Right cardiac atrium (tissue), 5 donors: ENCODE measurements around the gene TMEM247. TPM values are rescaled to one million over a fixed set of nuclear protein-coding genes. Genes with fewer than 3 reads are reported as not detected.

Source experiments
- ATAC-seq, 2 donors: fragments of 200-7000 bp; cut with Tn5 transposase; one replicate each; pipeline versions ENCODE4 v1.8.0 to v1.9.1; 2020; ENCODE audit warnings: moderate library complexity in 2 of 2, mild to moderate bottlenecking in 1 of 2
- DNase-seq, 3 donors: peaks; one replicate each; pipeline ENCODE4 v3.0.0-alpha.2; 2020
- H3K27ac ChIP-seq: one replicate; pipeline ENCODE4 v1.5.1; 2013; ENCODE audit warnings: mild to moderate bottlenecking, low read length, control low read depth, moderate library complexity
- H3K27me3 ChIP-seq: one replicate; pipeline ENCODE4 v1.6.1; 2013; ENCODE audit not compliant: control insufficient read depth, insufficient read depth
- H3K4me1 ChIP-seq: one replicate; pipeline ENCODE4 v1.6.1; 2013; ENCODE audit warnings: low read length; ENCODE audit not compliant: control insufficient read depth, insufficient read depth
- H3K4me3 ChIP-seq: one replicate; pipeline ENCODE4 v1.5.1; 2013; ENCODE audit warnings: low read length, control low read depth
- H3K9me3 ChIP-seq: one replicate; pipeline ENCODE4 v1.6.1; 2013; ENCODE audit warnings: low read length; ENCODE audit not compliant: control insufficient read depth
- WGBS: extraction: QIAGEN DNeasy Blood & Tissue Kit; methylation state at CpG from one replicate; pipeline ENCODE4 v1.1.7; 2013; 5-methylcytosine and 5-hydroxymethylcytosine counted together
- intact Hi-C, 4 donors: fragments of 100-400 bp; cut with DNase I; formaldehyde crosslinking; loops; one replicate each; pipeline versions ENCODE4 v1.11.0 to v1.14.0; 2022 to 2023
- polyA plus RNA-seq: library from polyadenylated mRNA; stranded (reverse); fragments of 200-250 nt; gene quantifications from one replicate; pipeline ENCODE4 v1.2.3, GENCODE V29; 2013
- total RNA-seq, 4 donors: library from RNA; stranded (reverse); fragmentation: NEBNext Ultra II Directional; extraction: Animal tissue kit (Norgen Biotek cat#: 25700); gene quantifications; one replicate each; pipeline ENCODE4 v1.2.1, GENCODE V29; 2021
- donor health status: healthy with polysubstance abuse.
- donor health status: DM: no; HTN: yes; CAD: no.
- donor health status: DM: no; HTN: no; CAD: no.
- donor health status: DM: no; HTN: yes; CAD: no; lungs with severe emphysema.
- donor health status: DM: yes; HTN: yes; CAD: no.

The TMEM247 gene
- total and polyA plus RNA-seq, 5 donors = not detected

- intact Hi-C loops = no loop called here
- H3K27ac ChIP-seq = peak overlapping the region; percentile 75
- H3K4me3 ChIP-seq = no peak overlapping the region
- H3K4me1 ChIP-seq = peaks cover 8% of the 10 kb centered on the region
- ATAC-seq = peak; percentile 71 to 82
- H3K27me3 ChIP-seq = no peaks in the 10 kb centered on the region
- no peaks in the 10 kb centered on the region for H3K9me3 ChIP-seq
- peak; percentile 64 to 88 (median 86) for DNase-seq
- WGBS = 9% methylated on average over 6 of the region's 6 CpGs
Measured at GRCh38 chr2:46490521-46491141, 11.3 kb downstream of the TMEM247 start.

DNA sequence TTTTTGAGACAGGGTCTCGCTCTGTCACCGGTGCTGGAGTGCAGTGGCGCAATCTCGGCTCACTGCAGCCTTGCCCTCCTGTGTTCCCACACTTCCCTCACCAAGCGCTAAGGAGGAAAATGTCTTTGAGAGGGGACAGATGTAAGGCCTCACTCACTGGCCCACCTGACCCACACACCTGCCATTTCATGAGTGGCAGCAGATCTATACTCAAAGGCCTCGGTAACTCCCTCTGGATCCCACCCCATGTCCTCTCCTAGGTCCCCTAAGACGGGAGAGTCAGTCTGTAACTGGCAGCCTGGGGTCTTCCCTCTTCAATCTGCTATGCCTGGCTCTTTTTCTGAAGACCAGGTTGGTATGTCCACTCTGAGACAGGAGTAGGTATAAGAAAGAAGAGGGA, 12.9 kb downstream of the TMEM247 start:
- no peak overlapping the region for H3K27ac ChIP-seq
- H3K9me3 ChIP-seq = no peaks in the 10 kb centered on the region
- H3K4me1 ChIP-seq = peaks cover 8% of the 10 kb centered on the region
- intact Hi-C loops = no loop called here
- no peak overlapping the region for H3K4me3 ChIP-seq
- WGBS = 95% methylated on average over 7 of the region's 7 CpGs
- no peak for DNase-seq
- H3K27me3 ChIP-seq = no peaks in the 10 kb centered on the region
- ATAC-seq = no peak

DNA sequence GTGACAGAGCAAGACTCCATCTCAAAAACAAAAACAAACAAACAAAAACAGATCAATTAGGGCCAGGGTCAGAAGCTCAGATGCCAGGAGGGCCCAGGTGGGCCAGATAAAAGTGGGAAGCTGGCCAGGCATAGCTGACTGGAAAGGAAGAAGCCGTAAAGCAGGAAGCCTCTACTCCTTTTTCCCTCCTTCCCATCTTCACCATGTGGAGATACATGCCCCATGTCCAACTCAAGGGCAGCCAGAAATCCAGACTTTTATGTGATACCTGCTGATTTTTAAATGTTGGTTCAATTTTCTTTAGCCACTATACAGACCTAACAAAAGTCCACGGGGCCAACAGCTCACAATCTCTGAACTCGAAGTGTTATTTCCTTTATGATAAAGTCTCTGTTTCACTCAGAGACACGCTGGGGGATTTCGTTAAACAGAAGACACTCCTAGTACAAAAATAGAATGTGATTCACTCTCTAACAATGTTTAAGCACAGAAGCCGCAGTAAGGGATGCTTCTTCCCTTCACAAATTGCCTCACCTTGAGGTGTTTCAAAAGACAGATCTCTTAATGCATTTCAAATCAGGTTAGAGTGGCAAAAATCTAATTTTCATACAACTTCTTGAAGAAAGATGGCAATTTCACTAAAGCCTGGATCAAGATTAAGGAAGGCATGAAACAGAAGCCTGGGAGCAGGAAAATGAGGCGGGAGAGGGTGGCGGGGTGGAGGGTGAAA, 14.0 kb downstream of the TMEM247 start:
- intact Hi-C loops = no loop called here
- Histone ChIP-seq H3K4me1 (peaks cover 1% of the 10 kb centered on the region), H3K4me3 (no peak overlapping the region), H3K27ac (peak overlapping the region; percentile 7), H3K9me3 (no peaks in the 10 kb centered on the region), H3K27me3 (no peaks in the 10 kb centered on the region)
- no peak for DNase-seq
- 39% methylated on average over 8 of the region's 8 CpGs for WGBS
- ATAC-seq = peak in 1 of 2 donors; percentile 22

DNA sequence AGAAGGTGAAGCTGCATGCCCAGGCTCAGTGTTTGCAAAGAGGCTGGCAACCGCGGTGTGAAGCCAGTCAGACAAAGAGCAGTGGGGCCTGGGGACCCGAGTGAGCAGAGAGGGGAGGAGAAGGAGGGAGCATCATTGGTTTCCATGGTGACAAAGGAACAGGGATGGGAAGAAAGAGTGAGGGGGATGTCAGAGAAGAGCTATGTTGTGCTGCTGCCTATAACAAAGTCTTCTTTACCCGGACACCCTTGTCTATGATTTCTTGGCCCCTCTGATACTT, 14.5 kb downstream of the TMEM247 start:
- WGBS = 48% methylated on average over 4 of the region's 4 CpGs
- intact Hi-C loops = no loop called here
- H3K27ac ChIP-seq = no peak overlapping the region

GRCh38 chr2:46494596-46494995, 15.2 kb downstream of the TMEM247 start:
- ATAC-seq = no peak
- intact Hi-C loops = no loop called here
- Histone ChIP-seq H3K27ac (no peak overlapping the region), H3K27me3 (no peaks in the 10 kb centered on the region), H3K4me3 (no peak overlapping the region), H3K4me1 (no peaks in the 10 kb centered on the region), H3K9me3 (no peaks in the 10 kb centered on the region)
- 87% methylated on average over 4 of the region's 4 CpGs for WGBS
- DNase-seq = no peak

More for the DNA sequence above, 14.5 kb downstream of the TMEM247 start:
- Histone ChIP-seq H3K27me3 (no peaks in the 10 kb centered on the region), H3K4me1 (no peaks in the 10 kb centered on the region), H3K9me3 (no peaks in the 10 kb centered on the region), H3K4me3 (no peak overlapping the region)
- DNase-seq (no peak), ATAC-seq (no peak)

- Histone ChIP-seq H3K27ac (no peak overlapping the region), H3K27me3 (no peaks in the 10 kb centered on the region), H3K9me3 (no peaks in the 10 kb centered on the region), H3K4me3 (no peak overlapping the region), H3K4me1 (no peaks in the 10 kb centered on the region)
- WGBS = 91% methylated on average over 9 of the region's 9 CpGs
- DNase-seq = no peak
- no peak for ATAC-seq
- intact Hi-C loops = no loop called here
Measured at GRCh38 chr2:46495231-46496030, 16.1 kb downstream of the TMEM247 start.

DNA sequence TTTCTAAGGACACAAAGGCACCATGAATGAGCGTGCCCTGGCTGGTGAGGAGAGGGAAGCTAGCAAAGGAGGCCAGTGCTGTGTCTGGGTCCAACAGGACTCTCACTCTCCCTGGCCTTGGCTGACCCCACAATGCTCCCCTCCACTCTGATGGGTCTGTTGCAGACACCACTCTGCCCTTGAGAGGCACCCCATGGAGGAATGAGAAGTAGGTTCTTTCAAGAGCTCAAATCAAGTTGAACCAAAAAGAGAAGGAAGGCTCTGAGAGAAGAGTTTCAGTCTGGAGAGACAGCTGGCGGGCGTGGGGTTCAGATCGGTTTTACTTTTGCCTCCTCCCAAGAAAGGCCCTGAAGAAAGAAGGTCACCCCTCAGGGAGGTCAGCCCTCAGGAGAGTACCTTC, 18.4 kb downstream of the TMEM247 start:
- 93% methylated on average over 4 of the region's 4 CpGs for WGBS
- no peak overlapping the region for H3K4me3 ChIP-seq

DNA sequence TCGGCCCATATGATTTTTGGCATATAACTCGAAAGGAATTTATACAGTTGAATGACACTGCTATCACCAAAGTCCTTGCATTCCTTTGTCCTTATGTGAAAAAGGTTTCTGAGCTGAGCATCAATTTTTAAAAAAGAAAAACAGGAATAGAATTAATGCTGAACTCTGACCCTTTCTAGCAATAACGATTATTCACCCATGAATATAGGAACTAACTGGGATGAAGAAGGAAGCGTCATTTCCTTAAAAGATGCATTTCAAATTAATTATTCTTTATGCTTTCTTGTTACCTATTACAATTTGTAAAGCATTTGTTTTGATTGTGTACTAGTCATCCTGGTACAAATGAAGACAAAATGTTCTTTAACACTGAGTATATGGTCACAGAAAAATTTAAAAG, 19.3 kb downstream of the TMEM247 start:
- H3K27me3 ChIP-seq = no peaks in the 10 kb centered on the region
- DNase-seq (no peak), ATAC-seq (no peak)
- H3K4me1 ChIP-seq = no peaks in the 10 kb centered on the region
- WGBS = 84% methylated on average over 4 of the region's 4 CpGs
- no peak overlapping the region for H3K4me3 ChIP-seq
- H3K9me3 ChIP-seq = no peaks in the 10 kb centered on the region
- no peak overlapping the region for H3K27ac ChIP-seq
- intact Hi-C loops = no loop called here

More for the DNA sequence above, 18.4 kb downstream of the TMEM247 start:
- no peaks in the 10 kb centered on the region for H3K27me3 ChIP-seq
- no peaks in the 10 kb centered on the region for H3K4me1 ChIP-seq
- H3K9me3 ChIP-seq = no peaks in the 10 kb centered on the region
- no peak overlapping the region for H3K27ac ChIP-seq
- intact Hi-C loops = no loop called here
- DNase-seq (no peak), ATAC-seq (no peak)

DNA sequence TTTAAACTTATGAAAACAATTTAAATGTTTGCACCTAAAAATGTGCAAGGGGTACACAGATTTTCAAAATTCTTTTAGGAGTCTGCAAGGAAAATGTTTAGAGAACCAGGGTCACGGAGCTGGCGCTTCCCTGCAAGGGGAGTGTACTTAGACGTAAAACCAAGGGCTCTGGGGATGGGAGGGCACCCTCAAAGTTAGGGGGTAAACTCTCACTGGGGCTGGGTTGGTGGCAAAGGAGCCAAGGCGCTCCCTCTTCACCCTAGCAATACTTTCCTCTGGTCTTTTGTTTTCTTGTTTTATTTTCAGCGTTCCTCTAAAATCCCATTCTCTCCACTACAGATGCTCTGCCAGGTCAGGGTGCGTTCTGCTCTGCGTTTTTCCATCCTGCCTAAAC, 20.0 kb downstream of the TMEM247 start:
- intact Hi-C loops = no loop called here
- Histone ChIP-seq H3K4me3 (peak overlapping the region; percentile 52), H3K4me1 (peaks cover 2% of the 10 kb centered on the region), H3K27me3 (no peaks in the 10 kb centered on the region), H3K27ac (no peak overlapping the region), H3K9me3 (no peaks in the 10 kb centered on the region)
- ATAC-seq (no peak), DNase-seq (no peak)
- WGBS = 21% methylated on average over 7 of the region's 7 CpGs

DNA sequence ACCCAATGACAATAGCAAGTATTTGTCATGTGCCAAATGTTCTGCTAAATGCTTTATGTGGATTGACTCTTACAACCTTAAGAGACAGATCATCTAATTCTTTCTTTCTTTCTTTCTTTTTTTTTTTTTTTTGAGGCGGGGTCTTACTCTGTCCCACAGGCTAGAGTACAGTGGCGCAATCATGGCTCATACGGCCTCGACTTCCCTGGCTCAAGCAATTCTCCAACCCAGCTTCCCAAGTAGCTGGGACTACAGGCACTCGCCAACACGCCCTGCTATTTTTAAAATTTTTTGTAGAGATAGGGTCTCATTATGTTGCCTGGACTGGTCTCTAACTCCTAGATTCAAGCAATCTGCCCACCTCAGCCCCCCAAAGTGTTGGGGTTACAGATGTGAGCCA, 21.4 kb downstream of the TMEM247 start:
- DNase-seq (no peak), ATAC-seq (no peak)
- no peaks in the 10 kb centered on the region for H3K27me3 ChIP-seq
- H3K4me3 ChIP-seq = no peak overlapping the region
- H3K4me1 ChIP-seq = peaks cover 2% of the 10 kb centered on the region
- WGBS = 86% methylated on average over 6 of the region's 6 CpGs
- no peaks in the 10 kb centered on the region for H3K9me3 ChIP-seq
- intact Hi-C loops = no loop called here
- H3K27ac ChIP-seq = no peak overlapping the region

GRCh38 chr2:46502291-46502885, 23.0 kb downstream of the TMEM247 start:
- Histone ChIP-seq H3K27ac (no peak overlapping the region), H3K9me3 (no peaks in the 10 kb centered on the region), H3K4me3 (no peak overlapping the region), H3K27me3 (no peaks in the 10 kb centered on the region), H3K4me1 (peaks cover 2% of the 10 kb centered on the region)
- ATAC-seq (no peak), DNase-seq (no peak)
- intact Hi-C loops = no loop called here
- 88% methylated on average over 4 of the region's 4 CpGs for WGBS
